H1 (cell line): ENCODE measurements around the gene ENDOU. TPM values are rescaled to one million over a fixed set of nuclear protein-coding genes. Genes with fewer than 3 reads are reported as not detected.

Source experiments
- ATF2 ChIP-seq: IDR thresholded peaks from 2 replicates; pipeline ENCODE4 v1.6.1; 2012; ENCODE audit warnings: low read length, inconsistent platforms
- CBX5 ChIP-seq: fragments of 300-800, 300-1000 bp; sonication (generic); IDR thresholded peaks from 2 replicates; pipeline ENCODE4 v1.7.1; 2016; ENCODE audit warnings: antibody characterized with exemption, low read length, low read depth
- EP300 ChIP-seq, 2 experiments: IDR thresholded peaks; 1 replicate in 1 of 2; 2 replicates in 1 of 2; pipeline ENCODE4 v1.6.1; 2011 to 2012; ENCODE audit warnings: low read depth in 2 of 2, low read length in 2 of 2, mild to moderate bottlenecking in 2 of 2, borderline replicate concordance in 1 of 2, inconsistent platforms in 1 of 2, moderate library complexity in 1 of 2
- KDM4A ChIP-seq: IDR thresholded peaks from one replicate; pipeline ENCODE4 v1.7.1; 2012; ENCODE audit warnings: low read depth, mild to moderate bottlenecking, moderate library complexity, low read length, inconsistent platforms; ENCODE audit not compliant: severe bottlenecking
- PHF8 ChIP-seq: fragments of 200-600 bp; sonication (generic); conservative IDR thresholded peaks from 2 replicates; pipeline ENCODE4 v1.7.1; 2012; ENCODE audit warnings: low read depth, mild to moderate bottlenecking, inconsistent platforms, low read length, moderate library complexity
- POU5F1 ChIP-seq: IDR thresholded peaks from 2 replicates; pipeline ENCODE4 v1.6.1; 2011; ENCODE audit warnings: low read depth, mild to moderate bottlenecking, low read length, moderate library complexity
- TAF7 ChIP-seq: optimal IDR thresholded peaks from 2 replicates; pipeline ENCODE3; 2011; ENCODE audit warnings: low read depth, mild to moderate bottlenecking, inconsistent platforms, low read length, moderate library complexity, borderline replicate concordance
- USF2 ChIP-seq: IDR thresholded peaks from 2 replicates; pipeline ENCODE4 v1.6.1; 2011; ENCODE audit warnings: low read length, improper control_type of control experiment
- polyA plus RNA-seq, 7 experiments: library from polyadenylated mRNA; depleted of rRNA in 3 of 7; stranded (reverse) in 5 of 7; unstranded in 2 of 7; fragments of >200 nt in 5 of 7; fragments of 200-250 nt in 2 of 7; gene quantifications; 1 replicate in 5 of 7; 2 replicates in 1 of 7; 4 replicates in 1 of 7; pipeline versions ENCODE4 v1.2.1 to v1.2.3, GENCODE V29; 2011 to 2013; ENCODE audit warnings: missing spikeins in 2 of 7, mixed read lengths in 2 of 7
- total RNA-seq: library from RNA; stranded (reverse); fragmentation: NEBNext Ultra II Directional; extraction: Animal tissue kit (Norgen Biotek cat#: 25700); gene quantifications from 2 replicates; pipeline ENCODE4 v1.2.1, GENCODE V29; 2021

The ENDOU gene
- total and polyA plus RNA-seq, 2 of the 8 experiments (the other 6 are each of a cell fraction or from before 2014, with no cell fraction given): not detected

GRCh38 chr12:47757364-47757839, 32.1 kb upstream of the ENDOU start (continued):
- no peak for TF ChIP-seq ATF2
- TF ChIP-seq TAF7: no peak
- TF ChIP-seq USF2: no peak
- no peak for TF ChIP-seq POU5F1
- TF ChIP-seq CBX5: no peak
- no peak for TF ChIP-seq EP300 (IDR thresholded peaks at IDR 0.05; ENCODE audit: borderline replicate concordance in 1 of 2, low read depth in 2 of 2, low read length in 2 of 2)
- no peak for TF ChIP-seq PHF8
- no peak for TF ChIP-seq KDM4A
